T-helper 2 cell treated with Interferon-gamma antibody and Interleukin-4, amounts not matched to agents 5 μg/mL and 100 μg/mL, for 36 hours (primary cell): ENCODE measurements around the gene FAM124A.

Source experiments
- DNase-seq: peaks from one replicate; pipeline ENCODE4 v3.0.0; 2021; ENCODE audit warnings: low spot score
- H3K27ac Mint-ChIP-seq: one replicate; pipeline ENCODE4 v1.8.0; 2021; ENCODE audit warnings: mild to moderate bottlenecking, mixed read lengths
- H3K27me3 Mint-ChIP-seq: one replicate; pipeline ENCODE4 v1.8.0; 2021; ENCODE audit warnings: low read depth, mixed read lengths
- H3K36me3 Mint-ChIP-seq: one replicate; pipeline ENCODE4 v1.8.0; 2021; ENCODE audit warnings: low read depth, mixed read lengths
- H3K4me1 Mint-ChIP-seq: one replicate; pipeline ENCODE4 v1.8.0; 2021; ENCODE audit warnings: low read depth, mixed read lengths
- H3K4me3 Mint-ChIP-seq: one replicate; pipeline ENCODE4 v1.8.0; 2022; ENCODE audit warnings: mild to moderate bottlenecking, moderate library complexity, mixed read lengths
- H3K9me3 Mint-ChIP-seq: one replicate; pipeline ENCODE4 v1.8.0; 2021; ENCODE audit warnings: mixed read lengths

Gene FAM124A

GRCh38 chr13:51240958-51241357, 18.8 kb downstream of the FAM124A start:
- Mint-ChIP-seq H3K36me3 (no peaks in the 10 kb centered on the region), H3K27me3 (peaks cover 14% of the 10 kb centered on the region), H3K27ac (no peak overlapping the region), H3K4me1 (no peaks in the 10 kb centered on the region), H3K9me3 (no peaks in the 10 kb centered on the region), H3K4me3 (no peak overlapping the region)
- no peak for DNase-seq

GRCh38 chr13:51241720-51242119, 19.5 kb downstream of the FAM124A start:
- H3K4me3 Mint-ChIP-seq = no peak overlapping the region
- no peak overlapping the region for H3K27ac Mint-ChIP-seq
- DNase-seq = no peak
- no peaks in the 10 kb centered on the region for H3K4me1 Mint-ChIP-seq
- H3K9me3 Mint-ChIP-seq = no peaks in the 10 kb centered on the region
- H3K36me3 Mint-ChIP-seq = no peaks in the 10 kb centered on the region
- H3K27me3 Mint-ChIP-seq = peaks cover 14% of the 10 kb centered on the region

GRCh38 chr13:51243227-51243626, 21.0 kb downstream of the FAM124A start:
- peaks cover 14% of the 10 kb centered on the region for H3K27me3 Mint-ChIP-seq
- no peaks in the 10 kb centered on the region for H3K36me3 Mint-ChIP-seq
- H3K4me1 Mint-ChIP-seq = no peaks in the 10 kb centered on the region
- DNase-seq = no peak
- no peak overlapping the region for H3K4me3 Mint-ChIP-seq
- no peaks in the 10 kb centered on the region for H3K9me3 Mint-ChIP-seq
- no peak overlapping the region for H3K27ac Mint-ChIP-seq

GRCh38 chr13:51243832-51244231, 21.6 kb downstream of the FAM124A start:
- Mint-ChIP-seq H3K4me3 (no peak overlapping the region), H3K27me3 (peaks cover 14% of the 10 kb centered on the region), H3K27ac (no peak overlapping the region), H3K9me3 (no peaks in the 10 kb centered on the region), H3K4me1 (no peaks in the 10 kb centered on the region), H3K36me3 (no peaks in the 10 kb centered on the region)
- no peak for DNase-seq

- no peak for DNase-seq
- peaks cover 14% of the 10 kb centered on the region for H3K27me3 Mint-ChIP-seq
- H3K36me3 Mint-ChIP-seq = no peaks in the 10 kb centered on the region
- no peaks in the 10 kb centered on the region for H3K4me1 Mint-ChIP-seq
- H3K4me3 Mint-ChIP-seq = no peak overlapping the region
- no peaks in the 10 kb centered on the region for H3K9me3 Mint-ChIP-seq
- no peak overlapping the region for H3K27ac Mint-ChIP-seq
These were observed 22.6 kb downstream of the FAM124A start for GRCh38 chr13:51244637-51245405.

- H3K4me3 Mint-ChIP-seq = no peak overlapping the region
- H3K4me1 Mint-ChIP-seq = no peaks in the 10 kb centered on the region
- H3K9me3 Mint-ChIP-seq = no peaks in the 10 kb centered on the region
- DNase-seq = no peak
- H3K27me3 Mint-ChIP-seq = peaks cover 14% of the 10 kb centered on the region
- no peaks in the 10 kb centered on the region for H3K36me3 Mint-ChIP-seq
- H3K27ac Mint-ChIP-seq = no peak overlapping the region
These were observed 23.4 kb downstream of the FAM124A start for GRCh38 chr13:51245583-51245982.

- Mint-ChIP-seq H3K36me3 (no peaks in the 10 kb centered on the region), H3K9me3 (no peaks in the 10 kb centered on the region), H3K27ac (no peak overlapping the region), H3K4me3 (no peak overlapping the region), H3K4me1 (no peaks in the 10 kb centered on the region), H3K27me3 (peaks cover 11% of the 10 kb centered on the region)
- no peak for DNase-seq
These were observed 23.8 kb downstream of the FAM124A start for GRCh38 chr13:51246025-51246417.

GRCh38 chr13:51246418-51247277, 24.4 kb downstream of the FAM124A start:
- H3K27ac Mint-ChIP-seq = no peak overlapping the region

GRCh38 chr13:51249255-51249654, 27.1 kb downstream of the FAM124A start:
- Mint-ChIP-seq H3K27ac (no peak overlapping the region), H3K9me3 (no peaks in the 10 kb centered on the region), H3K4me3 (no peak overlapping the region), H3K36me3 (no peaks in the 10 kb centered on the region), H3K4me1 (peaks cover 2% of the 10 kb centered on the region), H3K27me3 (peaks cover 4% of the 10 kb centered on the region)
- DNase-seq = no peak

More at GRCh38 chr13:51246418-51247277, 24.4 kb downstream of the FAM124A start:
- no peaks in the 10 kb centered on the region for H3K4me1 Mint-ChIP-seq
- no peak for DNase-seq
- H3K36me3 Mint-ChIP-seq = no peaks in the 10 kb centered on the region
- H3K9me3 Mint-ChIP-seq = no peaks in the 10 kb centered on the region
- no peak overlapping the region for H3K4me3 Mint-ChIP-seq
- H3K27me3 Mint-ChIP-seq = peaks cover 10% of the 10 kb centered on the region

GRCh38 chr13:51249770-51250741, 27.9 kb downstream of the FAM124A start:
- no peaks in the 10 kb centered on the region for H3K36me3 Mint-ChIP-seq
- no peak for DNase-seq
- no peak overlapping the region for H3K27ac Mint-ChIP-seq
- peaks cover 2% of the 10 kb centered on the region for H3K27me3 Mint-ChIP-seq
- peaks cover 2% of the 10 kb centered on the region for H3K4me1 Mint-ChIP-seq
- no peaks in the 10 kb centered on the region for H3K9me3 Mint-ChIP-seq
- no peak overlapping the region for H3K4me3 Mint-ChIP-seq

GRCh38 chr13:51251480-51251879, 29.3 kb downstream of the FAM124A start:
- H3K4me3 Mint-ChIP-seq = no peak overlapping the region

GRCh38 chr13:51252954-51253532, 30.8 kb downstream of the FAM124A start:
- Mint-ChIP-seq H3K4me1 (peaks cover 2% of the 10 kb centered on the region), H3K4me3 (no peak overlapping the region), H3K27me3 (no peaks in the 10 kb centered on the region), H3K36me3 (no peaks in the 10 kb centered on the region), H3K9me3 (no peaks in the 10 kb centered on the region), H3K27ac (no peak overlapping the region)
- DNase-seq = no peak

More at GRCh38 chr13:51251480-51251879, 29.3 kb downstream of the FAM124A start:
- Mint-ChIP-seq H3K4me1 (peaks cover 2% of the 10 kb centered on the region), H3K36me3 (no peaks in the 10 kb centered on the region), H3K27ac (no peak overlapping the region), H3K27me3 (no peaks in the 10 kb centered on the region), H3K9me3 (no peaks in the 10 kb centered on the region)
- no peak for DNase-seq

GRCh38 chr13:51255556-51255955, 33.4 kb downstream of the FAM124A start:
- H3K27me3 Mint-ChIP-seq = no peaks in the 10 kb centered on the region
- H3K4me1 Mint-ChIP-seq = peaks cover 2% of the 10 kb centered on the region
- H3K4me3 Mint-ChIP-seq = no peak overlapping the region
- H3K27ac Mint-ChIP-seq = no peak overlapping the region
- H3K9me3 Mint-ChIP-seq = no peaks in the 10 kb centered on the region
- no peaks in the 10 kb centered on the region for H3K36me3 Mint-ChIP-seq
- DNase-seq = no peak
